Measurements from ENCODE around the gene KIAA1328. TPM values are rescaled to one million over a fixed set of nuclear protein-coding genes. Genes with fewer than 3 reads are reported as not detected.

Gene KIAA1328
- total RNA-seq, 1 donor from 2014 or later: 11.5 TPM

DNA sequence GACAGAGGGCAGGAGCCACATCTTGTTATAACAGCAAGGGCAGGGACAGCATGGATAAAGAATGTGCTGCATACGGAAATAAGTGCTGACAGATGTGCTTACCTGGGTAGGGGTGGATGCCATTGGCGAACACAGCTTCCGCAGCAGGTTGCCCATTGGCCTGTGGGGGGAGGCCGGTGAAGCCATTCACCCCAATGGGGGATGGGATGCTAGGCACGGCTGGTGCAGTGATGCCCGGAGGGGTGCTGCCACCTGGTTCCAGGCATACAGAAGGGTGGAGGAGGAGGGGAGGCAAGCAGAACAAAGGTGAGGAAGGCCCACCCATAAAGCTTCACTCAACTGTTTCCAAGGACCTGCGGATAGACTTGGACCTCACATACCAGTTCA, 441.7 kb downstream of the KIAA1328 start:
- no peaks in the 10 kb centered on the region for H3K36me3 ChIP-seq
- no peak overlapping the region for H3K27ac ChIP-seq
- H3K9me3 Mint-ChIP-seq: peaks cover 6% of the 10 kb centered on the region
- TF ChIP-seq EZH2 (IDR thresholded peaks at IDR 0.05): no peak
- no peak for TF ChIP-seq EZH2phosphoT487 (IDR thresholded peaks at IDR 0.05)
- TF ChIP-seq, protein P1, sequence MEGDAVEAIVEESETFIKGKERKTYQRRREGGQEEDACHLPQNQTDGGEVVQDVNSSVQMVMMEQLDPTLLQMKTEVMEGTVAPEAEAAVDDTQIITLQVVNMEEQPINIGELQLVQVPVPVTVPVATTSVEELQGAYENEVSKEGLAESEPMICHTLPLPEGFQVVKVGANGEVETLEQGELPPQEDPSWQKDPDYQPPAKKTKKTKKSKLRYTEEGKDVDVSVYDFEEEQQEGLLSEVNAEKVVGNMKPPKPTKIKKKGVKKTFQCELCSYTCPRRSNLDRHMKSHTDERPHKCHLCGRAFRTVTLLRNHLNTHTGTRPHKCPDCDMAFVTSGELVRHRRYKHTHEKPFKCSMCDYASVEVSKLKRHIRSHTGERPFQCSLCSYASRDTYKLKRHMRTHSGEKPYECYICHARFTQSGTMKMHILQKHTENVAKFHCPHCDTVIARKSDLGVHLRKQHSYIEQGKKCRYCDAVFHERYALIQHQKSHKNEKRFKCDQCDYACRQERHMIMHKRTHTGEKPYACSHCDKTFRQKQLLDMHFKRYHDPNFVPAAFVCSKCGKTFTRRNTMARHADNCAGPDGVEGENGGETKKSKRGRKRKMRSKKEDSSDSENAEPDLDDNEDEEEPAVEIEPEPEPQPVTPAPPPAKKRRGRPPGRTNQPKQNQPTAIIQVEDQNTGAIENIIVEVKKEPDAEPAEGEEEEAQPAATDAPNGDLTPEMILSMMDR (IDR thresholded peaks at IDR 0.05): no peak
- no peak overlapping the region for H3K9ac ChIP-seq
- no peak overlapping the region for H3K4me3 Mint-ChIP-seq
- H3K4me2 ChIP-seq: no peak overlapping the region
- DNase-seq (ENCODE audit: low spot score): no peak
- H3K4me1 Mint-ChIP-seq: peaks cover 2% of the 10 kb centered on the region
- peaks cover 16% of the 10 kb centered on the region for H4K20me1 ChIP-seq (ENCODE audit: low read depth)
- no peak overlapping the region for H3K27ac Mint-ChIP-seq
- H3F3A ChIP-seq (ENCODE audit: low read depth): no peaks in the 10 kb centered on the region
- no peak overlapping the region for H2AFZ ChIP-seq (replicated peaks)
- no peaks in the 10 kb centered on the region for H3K4me1 ChIP-seq
- H3K9me3 ChIP-seq (ENCODE audit: low read depth): no peaks in the 10 kb centered on the region
- peaks cover 21% of the 10 kb centered on the region for H3K27me3 ChIP-seq
- peaks cover 2% of the 10 kb centered on the region for H3K36me3 Mint-ChIP-seq
- peaks cover 10% of the 10 kb centered on the region for H3K27me3 Mint-ChIP-seq (ENCODE audit: insufficient read depth, low read depth)
- no peaks in the 10 kb centered on the region for H3K79me2 ChIP-seq (ENCODE audit: low read depth)
- H3K4me3 ChIP-seq: no peak overlapping the region

DNA sequence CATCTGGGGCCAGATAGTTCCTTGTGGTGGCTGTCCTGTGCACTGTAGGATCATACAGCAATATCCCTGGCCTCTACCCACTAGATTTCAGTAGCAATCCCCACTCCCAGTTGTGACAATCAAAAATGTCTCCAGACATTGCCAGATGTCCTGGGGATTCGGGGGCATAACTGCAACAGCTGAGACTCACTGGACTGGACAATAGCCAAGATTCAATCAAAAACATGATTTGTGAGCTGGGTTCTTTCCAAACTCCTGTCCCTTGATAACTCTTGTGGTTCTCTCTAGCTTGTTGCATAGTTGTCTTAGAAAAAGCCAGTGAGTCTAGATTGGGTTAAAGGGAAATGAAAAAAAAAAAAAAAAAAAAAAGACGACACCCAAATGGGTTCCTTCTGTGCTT, 443.3 kb downstream of the KIAA1328 start:
- no peak overlapping the region for H3K9ac ChIP-seq
- peaks cover 4% of the 10 kb centered on the region for H3K4me1 Mint-ChIP-seq
- H3K27me3 ChIP-seq: peaks cover 18% of the 10 kb centered on the region
- H3K4me1 ChIP-seq: peaks cover 15% of the 10 kb centered on the region
- H3K4me3 ChIP-seq: no peak overlapping the region
- no peak overlapping the region for H2AFZ ChIP-seq (replicated peaks)
- H3K9me3 Mint-ChIP-seq: peaks cover 7% of the 10 kb centered on the region
- H3K79me2 ChIP-seq (ENCODE audit: low read depth): no peaks in the 10 kb centered on the region
- H3K27me3 Mint-ChIP-seq (ENCODE audit: insufficient read depth, low read depth): peaks cover 10% of the 10 kb centered on the region
- H3K36me3 Mint-ChIP-seq: peaks cover 3% of the 10 kb centered on the region
- no peaks in the 10 kb centered on the region for H3K36me3 ChIP-seq
- DNase-seq (ENCODE audit: low spot score): no peak
- TF ChIP-seq, protein P1 (IDR thresholded peaks at IDR 0.05): no peak
- no peak for TF ChIP-seq EZH2phosphoT487 (IDR thresholded peaks at IDR 0.05)
- TF ChIP-seq EZH2 (IDR thresholded peaks at IDR 0.05): no peak
- peaks cover 12% of the 10 kb centered on the region for H3F3A ChIP-seq (ENCODE audit: low read depth)
- H3K4me3 Mint-ChIP-seq: no peak overlapping the region
- no peaks in the 10 kb centered on the region for H3K9me3 ChIP-seq (ENCODE audit: low read depth)
- H3K27ac ChIP-seq: no peak overlapping the region
- H3K27ac Mint-ChIP-seq: no peak overlapping the region
- H4K20me1 ChIP-seq (ENCODE audit: low read depth): peaks cover 12% of the 10 kb centered on the region
- H3K4me2 ChIP-seq: no peak overlapping the region

DNA sequence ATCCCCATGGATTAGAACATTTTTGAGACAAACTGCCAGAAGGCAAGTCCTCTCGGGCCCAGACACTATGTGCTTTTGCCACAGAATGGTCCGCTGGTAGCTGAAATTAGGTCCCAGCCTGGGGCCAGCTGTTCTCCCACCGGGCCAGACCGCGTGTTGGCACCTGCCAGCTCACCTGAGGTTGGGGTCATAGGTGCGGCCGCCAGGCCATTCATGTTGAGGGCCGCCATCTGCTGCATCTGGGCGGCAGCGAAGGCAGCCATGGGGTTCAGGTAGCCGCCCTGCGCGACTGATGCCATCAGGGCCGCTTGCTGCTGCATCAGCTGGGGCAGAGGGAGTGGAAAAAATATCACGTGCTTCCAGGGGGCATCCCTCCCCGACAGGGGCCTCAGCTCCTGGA, 443.9 kb downstream of the KIAA1328 start:
- peaks cover 11% of the 10 kb centered on the region for H3K27me3 ChIP-seq
- peaks cover 3% of the 10 kb centered on the region for H3K36me3 Mint-ChIP-seq
- H3K27ac Mint-ChIP-seq: no peak overlapping the region
- H3K4me2 ChIP-seq: no peak overlapping the region
- H4K20me1 ChIP-seq (ENCODE audit: low read depth): peaks cover 12% of the 10 kb centered on the region
- no peak for TF ChIP-seq EZH2 (IDR thresholded peaks at IDR 0.05)
- TF ChIP-seq EZH2phosphoT487 (IDR thresholded peaks at IDR 0.05): no peak
- no peak overlapping the region for H3K27ac ChIP-seq
- peaks cover 21% of the 10 kb centered on the region for H3K4me1 ChIP-seq
- no peaks in the 10 kb centered on the region for H3K36me3 ChIP-seq
- peaks cover 7% of the 10 kb centered on the region for H3K9me3 Mint-ChIP-seq
- H3K27me3 Mint-ChIP-seq (ENCODE audit: insufficient read depth, low read depth): peaks cover 8% of the 10 kb centered on the region
- no peak overlapping the region for H2AFZ ChIP-seq (replicated peaks)
- H3K79me2 ChIP-seq (ENCODE audit: low read depth): no peaks in the 10 kb centered on the region
- no peaks in the 10 kb centered on the region for H3K9me3 ChIP-seq (ENCODE audit: low read depth)
- DNase-seq (ENCODE audit: low spot score): no peak
- H3K4me3 Mint-ChIP-seq: no peak overlapping the region
- no peak overlapping the region for H3K4me3 ChIP-seq
- peaks cover 18% of the 10 kb centered on the region for H3F3A ChIP-seq (ENCODE audit: low read depth)
- peaks cover 6% of the 10 kb centered on the region for H3K4me1 Mint-ChIP-seq
- H3K9ac ChIP-seq: no peak overlapping the region

DNA sequence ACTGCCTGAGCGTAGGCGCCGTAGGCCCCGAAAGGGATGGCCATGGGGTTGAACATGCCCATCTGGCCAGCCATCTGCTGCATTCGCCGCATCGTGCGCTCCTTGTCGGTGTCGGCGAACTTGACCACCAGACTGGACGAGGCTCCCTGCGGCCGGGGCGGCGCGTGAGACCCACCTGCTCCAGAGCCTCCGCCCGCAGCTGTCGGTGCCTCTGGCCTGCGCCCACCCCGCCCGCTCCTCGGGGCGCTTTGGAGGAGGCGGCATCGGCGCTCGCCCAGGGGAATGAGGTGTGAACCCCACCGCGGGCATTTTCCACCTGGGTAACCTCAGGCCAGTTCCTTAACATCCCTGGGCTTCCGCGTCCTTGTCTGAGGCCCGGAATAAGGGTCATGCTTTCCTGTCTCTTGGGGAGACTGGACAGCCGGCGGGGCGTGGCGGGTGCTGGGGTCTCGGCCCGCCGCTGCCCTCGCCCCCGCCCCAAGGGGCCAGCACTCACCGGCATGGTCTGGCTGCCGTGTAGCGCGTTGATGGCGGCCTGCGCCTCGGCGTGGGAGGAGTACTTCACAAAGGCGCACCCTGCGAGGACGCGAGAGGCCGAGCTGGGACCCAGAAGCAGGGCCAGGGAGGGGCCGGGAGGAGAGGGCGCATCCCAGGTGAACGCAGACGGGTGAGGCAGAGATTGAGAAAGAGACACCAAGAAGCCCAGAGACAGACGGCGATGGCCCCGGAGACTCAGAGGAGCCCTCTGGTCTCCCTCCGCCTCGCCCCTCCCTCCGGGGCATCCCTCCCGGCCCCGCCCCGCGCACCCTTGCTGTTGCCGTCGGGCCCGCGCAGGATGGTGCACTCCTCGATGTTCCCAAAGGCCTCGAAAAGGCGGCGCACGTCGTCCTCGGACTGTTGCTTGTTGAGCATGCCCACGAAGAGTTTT, 445.6 kb downstream of the KIAA1328 start:
- H3K27ac Mint-ChIP-seq: no peak overlapping the region
- no peak for DNase-seq (ENCODE audit: low spot score)
- Histone ChIP-seq H3K4me3 (no peak overlapping the region), H3K9me3 (ENCODE audit: low read depth) (no peaks in the 10 kb centered on the region), H3K4me1 (peaks cover 27% of the 10 kb centered on the region), H3K9ac (no peak overlapping the region), H3K27ac (no peak overlapping the region), H3K79me2 (ENCODE audit: low read depth) (no peaks in the 10 kb centered on the region), H2AFZ (replicated peaks) (no peak overlapping the region), H3K4me2 (no peak overlapping the region), H3K36me3 (no peaks in the 10 kb centered on the region), H3K27me3 (no peaks in the 10 kb centered on the region), H3F3A (ENCODE audit: low read depth) (peaks cover 19% of the 10 kb centered on the region), H4K20me1 (ENCODE audit: low read depth) (peaks cover 9% of the 10 kb centered on the region)
- no peak overlapping the region for H3K4me3 Mint-ChIP-seq
- peaks cover 7% of the 10 kb centered on the region for H3K9me3 Mint-ChIP-seq
- H3K36me3 Mint-ChIP-seq: peaks cover 3% of the 10 kb centered on the region
- TF ChIP-seq, protein P1 (IDR thresholded peaks at IDR 0.05): no peak
- TF ChIP-seq EZH2phosphoT487 (IDR thresholded peaks at IDR 0.05): no peak
- TF ChIP-seq EZH2 (IDR thresholded peaks at IDR 0.05): no peak
- H3K4me1 Mint-ChIP-seq: peaks cover 6% of the 10 kb centered on the region
- peaks cover 10% of the 10 kb centered on the region for H3K27me3 Mint-ChIP-seq (ENCODE audit: insufficient read depth, low read depth)

Measured in neural progenitor cell (in vitro differentiated cells).